HG03280 (cell line): ENCODE results near the gene CDH4.

Experiments used
- ATAC-seq: cut with Tn5 transposase; IDR thresholded peaks from one replicate; pipeline ENCODE4 v1.9.1; 2021; ENCODE audit warnings: mild to moderate bottlenecking, moderate library complexity; ENCODE audit not compliant: unreplicated experiment

CDH4 gene

DNA sequence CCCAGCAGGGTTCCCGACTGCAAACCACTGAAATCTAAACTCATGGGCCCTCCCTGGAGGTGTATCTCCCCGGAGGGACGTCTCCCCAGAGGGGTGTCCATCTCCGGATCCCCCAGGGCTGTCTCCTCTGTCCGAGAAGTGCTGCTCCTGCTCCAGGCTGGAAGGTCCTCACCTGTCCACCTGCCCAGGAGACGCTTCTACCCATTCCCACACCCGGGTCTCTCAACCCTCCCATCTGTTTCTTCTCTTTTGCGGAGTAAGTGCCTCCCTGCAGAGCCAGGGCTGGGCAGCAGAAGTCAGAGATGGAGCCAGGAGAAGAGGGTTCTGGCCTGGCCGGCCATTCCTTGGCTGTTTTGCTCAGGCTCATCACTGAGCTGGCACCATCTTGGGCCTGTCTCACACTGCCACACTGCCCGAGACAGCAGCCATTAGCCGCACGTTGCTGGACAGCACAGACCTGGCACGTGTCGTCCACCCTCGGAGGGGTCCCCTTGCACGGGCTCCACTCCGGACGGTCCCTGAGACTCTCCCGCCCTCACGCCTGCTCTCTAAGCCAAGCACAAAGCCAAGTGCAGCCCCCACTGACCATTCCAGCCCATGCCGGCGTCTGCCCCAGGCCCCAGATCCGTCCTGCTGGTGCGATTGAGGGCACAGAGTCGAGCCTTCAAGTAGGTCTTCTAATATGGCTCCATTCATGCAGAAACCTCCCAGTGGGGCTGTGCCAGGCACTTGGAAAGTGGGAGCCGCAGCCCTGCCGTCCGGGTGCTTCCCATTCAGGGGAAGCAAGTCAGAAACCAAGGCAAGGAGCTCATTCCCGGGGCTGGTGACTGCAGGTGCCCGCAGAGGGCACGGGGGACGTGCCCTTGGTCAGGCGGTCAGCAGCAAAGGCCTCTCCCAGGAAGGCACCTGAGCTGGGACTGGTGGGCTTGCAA lies 445.9 kb downstream of the CDH4 start:
- ATAC-seq, result no peak

DNA sequence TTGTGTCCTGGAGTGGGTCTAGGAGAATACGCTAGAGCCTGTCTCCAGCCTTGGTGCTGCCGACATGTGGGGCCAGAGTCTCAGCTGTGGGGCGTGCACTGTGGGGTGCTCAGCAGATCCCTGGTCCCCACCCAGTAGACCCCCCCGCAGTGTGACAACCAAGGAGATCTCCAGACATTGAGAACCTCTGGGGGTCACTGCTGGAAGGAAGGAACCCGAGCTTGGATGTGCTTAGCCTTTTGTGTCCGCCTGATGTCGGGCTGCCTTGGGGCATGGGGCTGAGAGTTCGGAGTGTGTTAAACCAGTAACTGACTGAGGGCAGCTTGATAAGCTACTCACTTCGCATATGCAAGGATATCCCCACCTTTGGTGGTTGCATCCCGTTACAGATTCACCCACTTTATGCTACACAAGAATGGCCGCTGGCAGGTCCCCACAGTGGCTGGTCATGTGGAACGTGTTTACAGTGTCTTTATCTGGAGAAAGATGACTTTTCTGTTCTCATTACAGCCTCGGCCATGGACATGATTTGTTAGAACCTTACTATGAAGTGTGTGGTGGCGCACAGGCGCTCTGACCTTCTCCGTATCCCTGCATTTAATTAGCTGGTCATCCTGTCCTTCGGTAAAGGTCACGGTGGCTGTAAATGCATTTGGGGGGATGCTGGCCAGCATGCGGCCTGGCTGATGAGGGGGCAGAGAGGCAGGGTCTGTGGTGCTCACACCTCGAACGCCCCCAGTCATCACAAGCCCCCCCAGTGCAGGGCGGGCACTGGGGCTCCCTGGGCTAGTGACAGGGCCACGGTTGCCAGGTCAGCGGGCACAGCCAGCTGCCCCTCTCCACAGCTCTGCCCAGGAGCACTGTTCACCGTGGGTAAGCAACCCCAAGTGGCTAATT lies 446.8 kb downstream of the CDH4 start:
- no peak for ATAC-seq

- no peak for ATAC-seq
These were observed 447.7 kb downstream of the CDH4 start for GRCh38 chr20:61699495-61700374.

- no peak for ATAC-seq
These were observed 448.6 kb downstream of the CDH4 start for GRCh38 chr20:61700595-61701140.

GRCh38 chr20:61701401-61701800 lies 449.3 kb downstream of the CDH4 start:
- ATAC-seq, result no peak

DNA sequence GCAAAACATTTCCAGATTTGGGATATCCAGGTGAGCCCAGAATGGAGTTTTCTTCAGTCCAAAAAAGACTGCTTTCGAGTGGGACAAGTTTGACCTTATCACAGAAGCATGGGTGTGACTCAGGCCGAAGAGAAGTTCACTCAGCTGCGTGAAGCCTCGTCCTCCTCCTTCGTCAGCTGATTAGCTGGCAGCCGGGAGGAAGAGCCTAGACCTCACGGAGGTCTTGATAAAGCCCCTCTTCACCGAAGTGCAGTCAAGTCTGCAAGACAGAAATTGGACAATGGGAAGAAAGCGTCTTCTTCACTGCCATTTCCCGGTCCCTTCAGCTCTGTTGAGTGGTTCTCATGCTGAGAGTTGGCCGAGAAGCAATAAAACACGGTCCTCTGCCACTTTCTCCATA lies 449.7 kb downstream of the CDH4 start:
- ATAC-seq, result no peak

DNA sequence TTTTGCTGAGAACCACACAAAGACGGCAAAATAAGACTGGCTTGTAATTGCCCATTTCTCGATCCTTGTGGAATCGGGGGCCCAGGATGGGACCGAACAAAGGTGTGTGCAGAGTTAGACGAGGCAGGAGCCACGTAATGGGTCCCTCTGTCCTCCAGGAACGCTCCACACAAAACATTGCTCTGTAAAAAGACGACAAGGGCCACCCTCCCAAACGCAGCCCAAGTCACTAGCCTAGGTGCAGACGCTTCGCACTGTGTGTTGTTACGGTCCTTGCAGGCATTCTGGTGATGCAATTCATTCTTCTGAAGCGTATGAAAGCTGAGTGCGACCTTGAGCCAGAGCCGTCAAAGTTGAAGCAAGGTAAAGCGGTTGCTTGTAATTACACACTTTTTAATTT lies 450.2 kb downstream of the CDH4 start:
- no peak for ATAC-seq

GRCh38 chr20:61704661-61705060 lies 452.6 kb downstream of the CDH4 start:
- no peak for ATAC-seq

- no peak for ATAC-seq
These were observed 453.6 kb downstream of the CDH4 start for GRCh38 chr20:61705386-61706258.

DNA sequence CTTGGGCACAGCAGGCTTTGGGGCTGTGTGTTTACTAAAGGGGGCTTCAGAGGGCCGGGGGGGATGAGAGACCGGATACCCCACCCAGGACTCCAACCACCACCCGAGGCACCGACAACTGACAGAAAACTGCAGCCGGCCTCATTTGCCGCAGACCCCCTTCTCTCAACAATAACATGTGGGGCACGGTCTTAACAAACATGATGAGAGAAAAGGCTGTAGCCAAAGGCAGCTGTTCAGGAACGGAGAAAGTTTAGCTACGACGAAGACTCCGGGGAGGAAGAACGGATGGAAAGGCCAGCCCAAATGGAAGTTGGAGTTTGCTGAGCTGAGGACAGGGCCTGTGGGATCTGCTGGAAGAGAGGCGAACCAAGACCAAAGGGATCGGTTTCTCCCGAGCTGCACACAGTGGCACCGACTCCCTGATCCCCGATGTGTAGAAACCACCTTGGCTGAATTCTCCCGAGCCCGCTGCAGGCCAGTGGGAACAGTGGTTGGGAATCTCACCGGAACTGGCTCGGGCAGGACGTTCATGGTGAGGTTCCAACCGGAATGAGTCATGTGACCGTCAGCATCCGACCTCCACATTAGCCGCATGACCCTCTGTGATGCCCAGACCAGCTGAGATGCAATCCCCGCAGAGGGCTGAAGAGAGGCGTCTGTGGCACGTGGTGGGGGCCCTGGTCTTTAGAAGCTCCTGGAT lies 454.3 kb downstream of the CDH4 start:
- no peak for ATAC-seq

DNA sequence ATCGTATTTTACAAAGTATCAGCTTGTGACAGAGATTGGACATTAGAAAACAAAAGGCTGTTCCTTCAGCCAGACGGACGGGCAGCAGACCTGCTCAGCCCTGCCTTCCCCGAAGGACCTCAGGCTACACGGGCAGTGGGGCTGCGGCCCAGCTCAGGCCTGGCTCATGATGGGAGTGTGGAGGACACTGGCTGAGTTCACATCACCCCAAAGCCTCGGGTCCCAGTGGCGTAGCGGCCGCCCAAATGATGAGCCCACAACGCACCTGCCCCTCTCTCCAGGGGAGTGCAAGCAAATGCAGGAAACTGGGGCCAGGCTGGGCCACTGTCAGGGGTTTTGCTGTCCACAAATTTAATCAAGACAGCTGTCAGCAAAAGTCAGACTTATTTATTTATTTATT lies 456.8 kb downstream of the CDH4 start:
- no peak for ATAC-seq

- no peak for ATAC-seq
These were observed 458.0 kb downstream of the CDH4 start for GRCh38 chr20:61710108-61710507.

DNA sequence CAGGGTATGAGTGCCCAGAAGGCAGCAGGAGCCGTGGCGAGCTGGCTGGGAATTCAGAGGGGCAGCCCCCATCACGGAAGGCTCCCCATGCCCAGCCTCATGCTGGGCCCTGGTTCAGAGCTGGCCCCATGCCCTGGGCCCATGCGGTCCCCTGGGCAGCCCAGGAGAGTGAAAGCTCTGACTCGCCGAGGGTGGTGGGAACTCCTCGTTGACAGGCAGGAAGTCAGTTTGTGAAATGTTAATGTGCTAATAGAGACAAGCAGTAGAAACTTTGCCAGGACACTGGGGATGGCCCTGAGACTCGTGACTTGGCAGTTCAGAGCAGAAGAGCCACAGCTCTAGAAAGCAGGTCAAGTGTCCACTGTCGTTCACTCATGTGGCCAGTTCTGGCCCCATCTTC lies 460.6 kb downstream of the CDH4 start:
- ATAC-seq, result no peak

DNA sequence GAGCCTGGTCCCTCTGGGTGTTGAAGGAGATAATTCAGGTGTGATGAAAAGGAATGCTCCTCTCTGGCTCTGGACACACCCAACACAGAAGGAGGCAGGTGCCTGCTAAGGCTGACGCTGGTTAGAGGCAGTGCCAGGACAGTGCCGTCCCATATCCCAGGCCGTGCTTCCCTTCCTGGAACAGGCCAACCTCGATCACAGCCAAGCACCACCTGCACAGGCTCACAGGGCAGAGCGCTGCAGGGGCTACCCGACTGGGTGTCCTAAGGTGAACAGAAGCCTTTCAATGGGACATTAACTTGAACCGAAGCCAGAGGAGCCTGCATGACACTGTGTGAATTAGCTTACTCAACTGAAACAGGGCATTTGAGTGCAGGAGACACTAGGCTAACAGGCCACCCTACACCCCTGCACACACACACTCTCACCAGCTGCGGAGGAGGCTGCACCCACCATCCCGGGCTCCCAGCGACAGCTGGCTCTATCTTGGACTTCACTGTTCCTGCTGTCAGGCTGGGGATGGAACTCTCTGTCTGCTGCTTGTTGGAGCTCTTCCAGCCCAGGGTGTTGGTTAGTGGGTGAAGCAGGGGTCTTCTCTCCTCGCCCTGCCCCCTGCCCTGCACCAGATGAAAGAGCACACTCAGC lies 466.4 kb downstream of the CDH4 start:
- ATAC-seq, result no peak

DNA sequence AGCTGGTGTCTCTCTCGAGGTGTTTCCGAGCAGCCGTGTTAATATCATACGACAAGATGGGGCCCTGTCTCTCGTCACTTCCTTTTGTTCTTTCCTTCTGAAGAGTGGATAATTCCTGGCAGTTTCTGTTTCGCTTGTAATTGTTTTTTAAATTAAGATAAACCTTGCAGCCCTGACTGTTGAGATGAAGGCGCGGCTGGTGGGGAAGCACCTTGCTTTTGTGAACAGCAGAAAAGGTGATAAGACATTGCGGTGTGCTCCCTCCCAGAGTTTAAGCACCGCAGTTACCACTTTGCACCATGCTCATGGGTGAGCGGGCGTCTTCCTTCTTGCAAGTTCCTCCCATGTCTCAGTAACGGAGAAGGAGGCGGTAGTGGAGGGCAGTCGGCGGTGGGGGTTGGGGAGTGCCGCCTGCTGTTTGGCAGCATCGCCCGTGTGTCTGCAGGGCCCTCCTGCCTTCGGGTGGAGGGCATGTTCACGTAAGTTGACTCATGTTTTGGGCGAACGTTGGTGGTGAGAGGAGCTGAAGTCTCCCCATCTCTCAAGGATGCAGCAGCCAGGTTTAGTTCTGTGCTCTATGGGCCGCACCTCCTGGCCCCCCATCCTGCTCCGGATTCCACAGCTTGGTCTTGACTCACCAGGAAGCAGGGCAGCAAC lies 467.8 kb downstream of the CDH4 start:
- ATAC-seq, result no peak

DNA sequence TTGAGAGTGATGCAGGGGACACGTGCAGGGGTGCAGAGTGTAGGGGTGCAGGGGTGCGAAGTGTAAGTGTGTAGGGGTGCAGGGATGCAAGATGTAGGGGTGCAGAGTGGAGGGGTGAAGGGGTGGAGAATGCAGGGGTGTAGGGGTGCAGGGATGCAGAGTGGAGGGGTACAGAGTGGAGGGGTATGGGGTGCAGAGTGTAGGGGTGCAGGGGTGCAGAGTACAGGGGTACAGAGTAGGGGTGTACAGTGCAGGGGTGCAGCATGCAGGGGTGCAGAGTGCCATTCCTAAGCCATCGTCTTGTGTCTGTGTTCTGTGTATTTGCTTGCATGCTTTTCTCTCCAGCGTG lies 468.3 kb downstream of the CDH4 start:
- no peak for ATAC-seq

GRCh38 chr20:61722146-61722678 lies 470.2 kb downstream of the CDH4 start:
- ATAC-seq, result no peak
